Activated CD4-positive, alpha-beta T cell treated with anti-CD3 and anti-CD28 coated beads, Interleukin-2, Interleukin-6, amounts not matched to agents 100 ng/mL and 50 ng/mL, durations not matched to agents 16 hours and 8 hours (primary cell): Measurements from ENCODE around the gene CCL25.
"Not testable (repeated sequence)": the region's sequence is repeated elsewhere in the genome, so short reads cannot be mapped to it uniquely, and the experiment has no call there.

Experiments used
- DNase-seq: peaks from one replicate; pipeline ENCODE4 v3.0.0-alpha.2; 2020

The CCL25 gene, protein sequence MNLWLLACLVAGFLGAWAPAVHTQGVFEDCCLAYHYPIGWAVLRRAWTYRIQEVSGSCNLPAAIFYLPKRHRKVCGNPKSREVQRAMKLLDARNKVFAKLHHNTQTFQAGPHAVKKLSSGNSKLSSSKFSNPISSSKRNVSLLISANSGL

DNA sequence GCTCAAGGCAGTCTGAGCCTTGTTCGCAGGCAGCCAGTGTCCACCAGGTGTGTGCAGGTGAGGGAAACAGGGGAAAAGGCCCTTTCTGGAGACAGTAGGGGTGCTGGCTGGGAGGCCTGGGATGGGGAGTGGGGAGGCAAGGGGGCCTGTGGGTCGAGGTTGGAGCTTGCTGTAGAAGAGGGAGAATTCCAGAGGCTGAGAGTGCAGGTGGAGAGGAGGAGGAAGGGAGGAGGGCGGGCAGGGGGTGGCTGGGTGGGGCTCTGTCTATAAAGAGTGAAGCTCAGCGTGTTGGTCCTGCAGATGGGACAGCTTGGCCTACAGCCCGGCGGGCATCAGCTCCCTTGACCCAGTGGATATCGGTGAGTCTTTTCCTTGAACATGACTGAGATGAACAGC is at the start of gene CCL25:
TSS of gene CCL25 (plus strand) at position 297 of the 396 bp plus-strand sequence. CDS start 290 bp downstream, outside the sequence.
- no peak for DNase-seq

DNA sequence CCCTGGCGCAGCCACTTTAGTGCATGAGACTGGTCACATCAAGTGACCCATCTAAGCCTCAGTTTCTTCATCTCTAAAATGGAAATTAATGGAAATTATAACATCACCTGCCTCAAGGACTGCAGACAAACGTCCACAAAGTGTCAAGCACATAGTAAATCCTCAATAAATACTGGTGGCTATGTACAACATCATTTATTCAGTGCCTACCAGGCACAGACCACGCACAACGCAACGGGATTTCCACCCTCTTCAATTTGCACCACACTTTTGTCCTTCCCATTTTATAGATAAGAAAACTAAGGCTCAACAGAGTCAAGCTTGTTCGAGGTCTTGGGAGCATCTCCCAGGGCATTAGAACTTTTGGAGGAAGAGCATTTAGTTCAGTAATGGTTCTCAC is 48.6 kb upstream of the CCL25 start:
- no peak for DNase-seq

DNA sequence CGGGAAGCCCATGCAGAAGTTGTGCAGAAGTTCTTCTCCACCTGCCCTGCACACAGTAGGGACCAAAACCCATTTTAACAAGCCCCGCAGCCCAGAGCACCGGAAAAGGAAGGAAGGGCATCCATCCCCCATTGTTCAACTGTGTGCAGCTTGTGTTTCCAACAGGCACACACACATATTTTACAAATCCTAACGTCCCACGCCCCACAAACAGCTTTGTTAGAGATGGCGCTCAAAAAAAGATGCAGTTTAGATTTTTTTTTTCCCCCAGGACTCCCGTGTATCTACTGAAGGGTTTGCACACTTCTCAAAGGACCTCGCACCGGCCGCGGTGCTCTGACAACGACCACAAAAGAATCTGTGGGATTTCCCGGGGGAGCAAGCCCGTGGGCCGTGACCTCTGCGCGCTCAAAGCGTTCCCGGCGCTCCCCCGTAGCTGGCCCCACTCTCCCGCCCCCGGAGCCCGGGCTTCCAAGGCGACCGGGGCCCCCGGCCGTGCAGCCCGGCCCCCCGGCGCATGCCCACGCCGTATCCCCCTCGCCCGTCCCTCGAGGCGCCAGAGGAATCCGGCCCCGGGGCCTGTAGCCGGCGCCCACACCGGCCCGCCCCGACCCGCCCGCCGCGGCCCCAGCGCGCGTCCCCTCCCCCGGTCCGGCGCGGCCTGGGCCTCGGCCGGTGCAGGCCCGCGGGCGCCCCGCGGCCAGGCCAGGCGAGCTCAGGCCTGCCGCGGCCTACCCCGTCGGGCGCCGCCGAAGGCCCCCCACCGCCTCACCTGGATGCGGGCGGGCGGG is 47.6 kb upstream of the CCL25 start:
- peak; percentile 21 for DNase-seq

DNA sequence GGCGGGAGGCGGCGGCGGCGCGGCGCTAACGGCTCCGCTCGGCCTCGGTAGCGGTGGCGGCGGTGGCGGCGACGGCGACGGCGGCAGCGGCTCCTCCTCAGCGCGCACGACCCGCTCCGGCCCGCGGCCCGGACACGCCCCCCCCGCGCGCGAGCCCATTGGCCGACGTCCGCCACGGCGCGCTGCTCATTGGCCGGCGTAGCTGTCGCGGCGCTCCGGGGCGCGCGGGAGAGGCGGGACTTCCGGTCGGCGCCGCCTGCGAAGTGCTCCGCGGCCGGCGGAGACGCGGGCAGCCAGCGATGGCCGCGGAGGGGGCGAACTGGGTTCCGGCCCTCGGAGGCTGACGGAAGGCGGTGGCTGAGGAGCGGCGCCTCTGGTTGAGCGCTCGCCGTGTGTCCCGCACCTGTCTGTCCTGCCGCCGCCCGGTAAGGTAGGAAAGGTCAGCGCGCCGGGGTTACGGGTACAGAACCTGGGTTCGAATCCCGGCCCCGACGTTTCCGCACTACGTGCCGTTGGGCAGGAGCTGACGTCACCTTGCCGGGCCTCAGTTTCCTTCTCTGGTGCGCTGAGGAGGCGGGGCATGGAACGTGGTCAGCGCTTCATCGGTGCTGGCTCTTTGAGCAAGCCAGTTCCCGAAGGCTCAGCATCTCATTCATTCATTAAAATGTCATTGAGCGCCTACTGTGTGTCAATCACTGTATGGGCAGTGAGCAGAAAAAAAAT is 46.9 kb upstream of the CCL25 start, which contains the start of gene ELAVL1:
TSS of gene ELAVL1 (minus strand) at position 108 of the 723 bp plus-strand sequence. CDS start 13,826 bp downstream, outside the sequence.
- DNase-seq: peak; percentile 95

DNA sequence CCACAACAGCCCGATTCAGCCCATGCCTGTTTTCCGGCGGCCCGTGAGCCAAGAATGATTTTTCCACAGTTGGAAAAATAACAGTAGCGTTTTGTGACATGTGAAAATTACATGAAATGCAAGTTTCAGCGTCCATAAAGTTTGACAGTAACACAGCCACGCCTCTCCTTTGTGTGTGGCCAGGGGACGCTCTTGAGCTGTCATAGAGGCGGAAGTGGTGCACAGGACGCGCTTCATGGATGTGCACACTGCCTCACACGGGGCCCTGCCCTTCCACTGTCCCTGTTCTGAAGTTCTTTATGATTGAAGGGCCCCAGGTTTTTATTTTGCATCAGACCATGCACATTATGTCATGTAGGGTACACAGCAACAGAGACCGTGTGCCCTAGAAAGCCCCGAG is 34.8 kb upstream of the CCL25 start:
- DNase-seq: peak; percentile 30

DNA sequence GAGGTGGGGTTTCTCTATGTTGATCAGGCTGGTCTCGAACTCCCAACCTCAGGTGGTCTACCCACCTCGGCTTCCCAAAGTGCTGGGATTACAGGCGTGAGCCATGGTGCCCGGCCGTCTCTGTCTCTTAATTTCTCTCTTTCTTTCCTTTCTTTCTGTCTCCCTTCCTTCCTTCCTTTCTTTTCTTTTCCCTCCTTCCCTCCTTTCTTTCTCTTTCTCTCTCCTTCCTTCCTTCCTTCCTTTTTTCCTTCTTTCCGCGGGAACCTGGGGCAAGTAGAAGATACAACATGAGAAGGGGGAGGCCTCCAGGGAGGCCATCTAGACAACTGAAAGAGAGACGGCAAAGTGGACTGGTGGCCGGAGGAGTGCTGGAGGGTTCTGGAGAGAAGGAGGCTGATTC is 31.9 kb upstream of the CCL25 start:
- no peak for DNase-seq

DNA sequence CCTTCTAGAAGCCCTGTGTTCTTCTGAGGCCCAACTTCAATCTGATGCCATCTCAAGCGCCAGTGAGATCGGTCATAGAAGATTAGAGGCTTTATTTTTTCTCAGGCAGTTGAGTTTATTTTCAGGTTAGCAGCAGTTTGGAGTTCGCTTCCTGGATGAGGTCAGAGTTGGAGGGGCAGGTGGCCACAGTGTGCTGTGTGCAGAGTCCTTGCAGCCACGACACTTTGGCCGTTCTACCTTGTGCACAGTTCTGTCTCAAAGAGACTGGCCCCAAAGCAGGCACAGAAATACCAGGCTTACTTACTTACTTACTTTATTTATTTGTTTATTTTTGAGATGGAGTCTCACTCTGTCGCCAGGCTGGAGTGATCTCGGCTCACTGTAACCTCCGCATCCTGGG is 31.2 kb upstream of the CCL25 start:
- no peak for DNase-seq

DNA sequence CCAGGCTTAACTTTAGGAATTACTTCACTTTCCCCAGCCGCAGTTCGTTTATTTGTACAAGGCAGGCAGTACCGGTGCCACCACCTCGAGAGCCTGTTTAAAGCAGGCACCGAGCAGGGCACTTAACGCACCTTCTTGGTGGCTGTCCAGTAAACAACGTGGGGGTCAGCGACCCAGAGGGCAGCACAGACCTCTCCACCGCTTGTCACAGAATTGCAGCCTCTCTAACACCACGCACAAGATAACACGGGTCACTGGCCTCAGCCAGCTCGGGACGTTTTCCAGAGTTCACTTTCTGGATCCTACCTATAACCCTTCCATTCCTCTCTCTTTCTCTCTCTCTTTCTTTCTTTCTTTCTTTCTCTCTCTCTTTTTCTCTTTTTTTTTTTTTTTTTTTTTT is 30.3 kb upstream of the CCL25 start:
- DNase-seq: no peak

DNA sequence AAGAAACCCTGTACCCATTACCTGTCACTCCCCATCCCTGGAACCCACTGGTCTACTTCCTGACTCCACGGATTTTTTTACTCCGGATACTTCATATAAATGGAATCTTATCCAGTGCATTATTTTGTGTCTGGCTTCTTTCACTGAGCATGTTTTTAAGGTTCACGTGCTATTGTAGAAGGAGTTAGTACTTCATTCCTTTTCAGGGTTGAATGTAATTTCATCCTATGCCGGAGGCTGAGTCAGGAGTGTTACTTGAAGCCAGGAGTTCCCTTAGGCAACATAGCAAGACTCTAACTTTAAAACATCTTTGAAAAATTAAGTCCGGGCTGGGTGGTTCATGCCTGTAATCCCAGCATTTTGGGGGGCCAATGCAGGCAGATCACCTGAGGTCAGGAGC is 29.2 kb upstream of the CCL25 start:
- DNase-seq: no peak

DNA sequence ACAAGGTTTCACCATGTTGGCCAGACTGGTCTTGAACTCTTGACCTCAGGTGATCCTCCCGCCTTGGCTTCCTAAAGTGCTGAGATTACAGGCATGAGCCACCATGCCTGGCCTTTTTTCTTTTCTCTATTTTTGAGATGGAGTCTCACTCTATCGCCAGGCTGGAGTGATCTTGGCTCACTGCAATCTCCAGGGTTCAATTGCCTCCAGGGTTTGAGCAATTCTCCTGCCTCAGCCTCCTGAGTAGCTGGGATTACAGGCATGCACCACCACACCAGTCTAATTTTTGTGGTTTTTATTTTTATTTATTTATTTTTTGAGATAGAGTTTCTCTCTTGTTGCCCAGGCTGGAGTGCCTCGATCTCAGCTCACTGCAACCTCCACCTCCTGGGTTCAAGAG is 28.3 kb upstream of the CCL25 start:
- DNase-seq: not testable (repeated sequence)

DNA sequence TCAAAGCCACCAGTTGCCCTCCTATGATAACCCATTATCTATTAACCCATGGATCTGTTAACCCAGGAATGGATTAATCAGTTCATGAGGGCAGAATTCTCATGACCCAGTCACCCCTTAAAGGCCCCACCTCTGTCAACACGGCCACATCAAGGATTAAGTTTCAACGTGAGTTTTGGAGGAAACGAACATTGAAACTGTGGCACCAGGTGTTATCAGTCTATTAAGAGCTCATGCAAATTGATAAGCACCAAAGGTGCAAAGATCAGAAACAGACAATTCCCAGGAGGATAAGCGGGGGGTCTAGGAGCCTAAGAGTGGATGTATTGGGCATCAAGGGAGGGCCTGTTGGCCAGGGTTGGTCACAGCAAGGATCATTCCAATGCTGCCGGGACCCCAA is 27.2 kb upstream of the CCL25 start:
- no peak for DNase-seq

DNA sequence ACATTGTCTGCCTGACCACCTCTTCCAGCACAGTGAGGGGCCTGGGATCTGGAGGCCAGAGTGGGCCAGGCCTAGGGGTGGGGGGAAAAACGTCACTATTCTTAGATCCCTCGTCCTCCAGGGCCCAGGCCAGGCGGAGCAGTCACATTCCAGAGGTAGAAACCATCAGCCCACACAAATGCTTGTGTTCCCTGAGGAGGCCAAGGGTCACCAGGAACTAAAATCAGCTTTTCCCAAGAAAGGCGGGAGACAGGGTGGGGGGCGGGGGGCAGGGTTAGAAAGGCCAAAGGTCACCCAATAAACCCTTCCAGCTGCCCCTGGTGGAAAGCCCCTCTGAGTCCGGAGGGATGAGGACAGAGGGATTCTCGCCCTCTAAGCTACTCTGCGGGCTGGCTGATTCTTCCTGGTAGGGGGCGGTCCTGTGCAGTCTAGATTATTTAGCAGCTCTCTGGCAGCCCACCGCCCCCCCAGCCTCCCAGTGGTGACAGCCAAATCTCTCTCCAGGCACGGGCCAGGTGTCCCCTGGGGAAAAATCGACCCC is 23.5 kb upstream of the CCL25 start:
- DNase-seq: no peak

DNA sequence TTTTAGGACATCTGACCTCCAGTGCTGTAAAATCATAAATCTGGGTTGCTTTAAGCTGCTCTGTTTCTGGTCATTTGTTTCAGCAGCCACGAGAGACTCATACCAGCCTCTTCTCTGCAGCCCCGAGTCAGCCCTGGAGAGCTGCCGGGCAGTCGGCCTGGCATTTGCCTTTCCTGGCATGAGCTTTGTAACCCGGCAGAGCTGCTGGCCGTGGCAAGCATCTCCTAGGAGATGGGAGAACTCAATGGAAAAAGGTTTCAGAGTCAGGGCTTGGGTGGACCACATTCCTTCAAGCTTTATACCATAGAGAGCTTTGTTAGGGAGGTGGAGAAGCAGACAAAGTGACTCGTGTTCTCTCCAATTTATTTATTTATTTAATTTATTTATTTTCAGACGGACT is 21.6 kb upstream of the CCL25 start:
- no peak for DNase-seq

DNA sequence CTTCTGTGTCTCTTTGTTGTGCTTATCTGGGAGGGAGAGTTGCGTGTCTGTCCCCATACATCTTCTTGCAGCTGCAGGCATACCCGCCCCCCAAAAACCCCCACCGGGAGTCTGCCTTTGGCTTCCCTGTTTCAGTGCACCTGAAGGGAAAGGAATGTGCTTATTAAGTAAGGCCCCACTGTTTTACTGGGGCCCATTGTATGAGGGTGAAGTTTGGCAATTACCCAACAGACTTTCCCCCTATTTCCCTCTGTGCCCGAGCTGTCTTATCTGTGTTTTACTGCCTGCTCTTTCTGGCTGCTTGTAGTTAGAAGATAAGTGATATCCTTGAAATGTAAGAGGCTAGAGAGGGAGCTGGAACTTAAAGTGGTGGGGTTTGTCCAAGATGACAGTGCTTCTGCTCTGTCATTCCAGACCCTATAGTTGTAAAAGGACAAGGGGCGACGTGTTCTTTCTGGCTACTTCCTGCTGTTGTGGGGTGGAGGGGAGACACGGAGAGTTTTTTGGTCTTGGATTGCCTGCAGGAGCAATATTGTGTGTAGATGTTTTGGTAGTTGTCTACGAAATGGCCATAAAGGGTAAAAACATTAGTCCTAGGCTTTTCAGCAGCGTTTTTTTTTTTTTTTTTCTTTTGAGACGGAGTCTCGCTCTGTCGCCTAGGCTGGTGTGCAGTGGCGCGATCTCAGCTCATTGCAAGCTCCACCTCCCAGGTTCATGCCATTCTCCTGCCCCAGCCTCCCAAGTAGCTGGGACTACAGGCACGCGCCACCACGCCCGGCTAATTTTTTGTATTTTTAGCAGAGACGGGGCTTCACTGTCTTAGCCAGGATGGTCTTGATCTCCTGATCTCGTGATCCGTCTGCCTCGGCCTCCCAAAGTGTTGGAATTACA is 19.0 kb upstream of the CCL25 start:
- not testable (repeated sequence) for DNase-seq

DNA sequence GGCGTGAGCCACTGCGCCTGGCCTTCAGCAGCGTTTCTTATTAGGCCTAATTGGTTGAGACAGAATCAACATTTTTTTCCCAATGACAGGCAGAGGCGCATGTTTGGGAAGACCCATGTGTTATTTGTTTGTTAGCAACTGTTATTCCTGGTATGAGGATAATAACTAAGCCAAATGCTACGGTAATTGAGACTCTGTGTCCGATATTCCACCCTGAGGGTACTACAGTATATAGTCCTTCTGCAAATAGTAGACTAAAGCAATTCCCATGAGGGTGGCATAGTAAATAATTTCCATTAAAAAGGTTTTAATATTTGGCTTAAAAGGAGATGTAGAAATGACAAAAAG is 18.4 kb upstream of the CCL25 start:
- DNase-seq: no peak

DNA sequence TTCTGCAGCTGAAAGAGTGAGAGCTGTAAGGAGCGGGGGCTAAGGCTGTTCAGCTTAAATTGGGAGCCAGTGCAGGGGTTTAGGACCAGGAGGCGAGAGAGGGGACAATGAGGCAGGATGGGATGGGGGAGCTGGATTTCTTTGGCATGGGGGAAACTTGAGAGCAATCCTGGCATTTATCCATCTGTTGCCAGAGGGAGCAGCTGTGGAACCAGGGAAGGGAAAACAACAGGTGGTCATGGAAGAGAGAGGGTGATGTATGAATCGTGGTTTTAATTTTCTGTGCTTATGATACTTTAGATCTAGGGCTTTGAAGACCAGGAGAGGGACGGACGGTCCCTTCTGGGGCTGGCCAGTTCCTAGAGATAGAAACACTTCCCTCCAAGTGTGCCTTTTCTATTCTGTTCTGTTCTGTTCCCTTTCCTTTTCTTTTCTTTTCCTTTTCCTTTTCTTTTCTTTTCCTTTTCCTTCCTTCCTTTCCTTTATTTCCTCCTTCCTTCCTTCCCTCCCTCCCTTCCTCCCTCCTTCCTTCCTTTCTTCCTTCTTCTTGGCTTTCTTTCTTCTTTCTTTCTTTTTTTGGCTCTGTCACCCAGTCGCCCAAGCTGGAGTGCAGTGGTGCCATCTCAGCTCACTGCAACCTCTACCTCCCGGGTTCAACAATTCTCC is 16.0 kb upstream of the CCL25 start:
- no peak for DNase-seq

DNA sequence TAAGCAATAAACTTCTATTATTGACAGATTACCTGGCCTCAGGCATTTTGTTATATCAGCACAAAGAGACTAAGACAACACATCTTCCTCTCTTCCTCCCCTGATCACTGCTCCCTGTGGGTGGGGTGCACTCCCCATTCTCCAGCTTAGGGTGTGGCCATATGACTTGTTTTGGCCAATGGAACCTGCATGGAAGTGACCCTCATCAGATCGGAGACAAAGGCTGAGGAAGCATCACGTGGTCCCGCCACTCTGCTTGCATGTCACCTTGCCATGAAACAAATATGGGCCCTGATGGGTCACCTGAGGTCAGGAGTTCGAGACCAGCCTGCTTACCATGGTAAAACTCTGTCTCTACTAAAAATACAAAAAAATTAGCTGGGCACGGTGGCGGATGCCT is 13.7 kb upstream of the CCL25 start:
- DNase-seq: no peak

DNA sequence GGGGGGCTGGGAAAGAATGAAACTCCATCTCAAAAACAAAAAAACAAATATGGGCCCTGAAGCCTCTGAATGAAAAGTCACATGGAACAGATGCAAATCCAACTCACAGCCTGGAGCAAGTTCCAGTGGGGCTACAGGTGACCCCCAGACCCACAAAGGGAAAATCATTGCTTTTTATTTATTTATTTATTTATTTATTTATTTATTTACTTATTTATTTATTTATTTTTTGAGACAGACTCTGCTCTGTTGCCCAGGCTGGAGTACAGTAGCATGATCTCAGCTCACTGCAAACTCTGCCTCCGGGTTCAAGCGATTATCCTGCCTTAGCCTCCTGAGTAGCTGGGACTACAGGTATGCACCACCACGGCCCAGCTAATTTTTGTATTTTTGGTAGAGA is 13.3 kb upstream of the CCL25 start:
- DNase-seq: no peak

DNA sequence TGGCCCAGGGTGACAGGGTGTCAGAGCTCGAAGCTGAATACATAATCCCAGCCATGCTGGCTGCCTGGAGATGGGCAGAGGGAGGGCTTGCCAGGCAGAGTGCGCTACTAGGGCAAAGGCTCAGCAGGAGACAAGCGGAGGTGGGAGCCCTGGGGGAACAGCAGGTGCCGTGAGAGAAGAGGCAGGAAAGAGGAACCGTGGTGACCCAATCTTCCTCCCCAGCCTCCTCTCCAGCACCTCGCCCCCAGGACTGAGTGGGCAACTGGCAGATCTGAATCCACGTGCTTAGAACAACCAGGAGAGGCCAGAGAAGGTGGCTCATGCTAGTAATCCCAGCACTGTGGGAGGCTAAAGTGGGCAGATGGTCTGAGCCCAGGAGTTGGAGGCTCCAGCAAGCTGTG is 11.0 kb upstream of the CCL25 start:
- DNase-seq: no peak

DNA sequence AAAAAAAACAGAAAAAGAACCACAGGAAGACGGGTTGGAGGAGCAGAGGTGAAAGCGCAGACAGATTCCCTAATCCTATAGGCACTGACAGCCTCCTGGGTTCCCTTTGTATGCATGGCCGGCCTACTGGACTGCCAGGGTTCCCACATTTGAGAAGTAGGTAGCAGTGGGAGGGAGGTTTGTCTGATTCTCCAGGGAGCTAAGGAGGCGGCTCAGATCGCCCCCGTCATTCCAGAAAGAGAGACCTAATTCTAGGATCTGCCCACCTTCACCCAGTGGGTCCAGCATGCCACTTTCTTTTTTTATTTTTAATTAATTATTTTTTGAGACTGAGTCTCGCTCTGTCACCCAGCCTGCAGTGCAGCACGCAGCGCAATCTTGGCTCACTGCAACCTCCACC is 9.7 kb upstream of the CCL25 start:
- DNase-seq: no peak

DNA sequence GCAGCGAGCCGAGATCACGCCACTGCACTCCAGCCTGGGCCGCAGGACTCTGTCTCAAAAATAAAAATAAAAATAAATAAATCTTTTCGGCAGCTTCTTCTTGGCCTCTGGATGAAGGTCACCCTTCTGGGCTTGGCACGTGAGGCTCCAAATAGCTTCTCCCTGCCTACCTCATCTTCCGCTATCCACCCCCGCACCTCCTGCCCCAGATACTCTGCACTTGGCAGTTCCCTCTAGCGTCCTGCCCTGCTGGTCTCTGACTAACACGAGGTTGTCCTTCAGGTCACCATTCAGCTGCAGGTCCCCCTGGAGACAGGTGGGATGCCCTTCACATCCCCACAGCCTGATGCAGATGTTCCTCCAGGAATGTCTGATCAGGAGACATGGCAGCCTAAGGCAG is 8.5 kb upstream of the CCL25 start:
- DNase-seq: no peak

DNA sequence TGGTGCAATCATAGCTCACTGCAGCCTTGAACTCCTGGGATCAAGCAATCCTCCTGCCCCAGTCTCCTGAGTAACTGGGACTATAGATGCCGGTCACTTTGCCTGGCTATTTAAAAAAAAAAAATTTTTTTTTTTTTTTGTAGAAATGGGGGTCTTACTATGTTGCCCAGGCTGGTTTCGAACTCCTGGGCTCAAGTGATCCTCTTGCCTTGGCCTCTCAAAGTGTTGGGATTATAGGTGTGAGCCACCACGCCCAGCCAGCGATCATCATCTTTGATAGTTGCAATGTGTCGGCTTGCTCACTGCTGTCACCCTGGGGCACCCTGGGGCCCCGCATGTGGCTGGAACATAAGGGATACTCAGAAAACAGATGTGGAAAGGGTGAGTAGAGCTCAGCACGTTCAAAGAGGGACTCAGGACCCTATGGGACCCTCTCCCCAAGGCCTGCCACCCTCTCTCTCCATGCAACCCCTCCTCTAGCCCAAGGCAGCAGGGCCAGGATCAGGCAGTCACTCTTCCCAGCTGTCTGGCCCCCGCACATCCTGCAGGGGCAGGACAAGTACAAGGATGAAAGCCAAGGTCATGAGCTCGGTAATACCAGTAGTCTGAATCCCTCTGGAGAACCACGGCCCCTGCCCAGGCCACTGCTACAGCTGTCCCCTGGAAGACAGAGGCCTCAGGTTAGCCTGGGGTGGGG is 6.5 kb upstream of the CCL25 start:
- no peak for DNase-seq
